Spleen (tissue), 11 donors: Measurements from ENCODE around the gene RNF41. TPM values are rescaled to one million over a fixed set of nuclear protein-coding genes. Genes with fewer than 3 reads are reported as not detected.

ENCODE experiments used
- DNase-seq: peaks from one replicate; pipeline ENCODE4 v3.0.0-alpha.2; 2020
- H3K27ac ChIP-seq, 8 donors: fragments of 200-600 bp; sonication (generic) in 7 of 8; 1 replicate in 4 of 8; 2 replicates in 4 of 8; pipeline versions ENCODE4 v1.5.0 to v1.8.0; 2016 to 2021; ENCODE audit warnings: inconsistent platforms in 4 of 8, mild to moderate bottlenecking in 4 of 8, moderate library complexity in 1 of 8
- H3K27me3 ChIP-seq, 7 donors: fragments of 200-600 bp; sonication (generic) in 6 of 7; replicated peaks in 1 of 7; 1 replicate in 4 of 7; 2 replicates in 3 of 7; pipeline versions ENCODE4 v1.5.0 to v1.8.0; 2016 to 2021; ENCODE audit warnings: inconsistent platforms in 3 of 7, mild to moderate bottlenecking in 1 of 7
- H3K36me3 ChIP-seq, 6 donors: fragments of 200-600 bp; sonication (generic) in 5 of 6; 1 replicate in 4 of 6; 2 replicates in 2 of 6; pipeline versions ENCODE4 v1.5.0 to v1.8.0; 2016 to 2021; ENCODE audit warnings: inconsistent platforms in 2 of 6
- H3K4me1 ChIP-seq, 6 donors: fragments of 200-600 bp; sonication (generic) in 5 of 6; 1 replicate in 3 of 6; 2 replicates in 3 of 6; pipeline versions ENCODE4 v1.5.0 to v1.8.0; 2016 to 2021; ENCODE audit warnings: inconsistent platforms in 3 of 6
- H3K4me3 ChIP-seq, 8 donors: fragments of 200-600 bp; sonication (generic) in 7 of 8; 1 replicate in 4 of 8; 2 replicates in 4 of 8; pipeline versions ENCODE4 v1.5.0 to v1.8.0; 2016 to 2021; ENCODE audit warnings: inconsistent platforms in 4 of 8, mild to moderate bottlenecking in 4 of 8, moderate library complexity in 2 of 8
- H3K9me3 ChIP-seq, 8 donors: fragments of 200-600 bp; sonication (generic) in 7 of 8; 1 replicate in 4 of 8; 2 replicates in 4 of 8; pipeline versions ENCODE4 v1.5.0 to v1.8.0; 2016 to 2021; ENCODE audit warnings: inconsistent platforms in 4 of 8
- CTCF ChIP-seq, 11 experiments: fragments of 200-600 bp in 7 of 11; fragments of 450-650 bp in 4 of 11; sonication (generic) in 4 of 11; IDR thresholded peaks in 8 of 11; conservative IDR thresholded peaks in 3 of 11; 1 replicate in 7 of 11; 2 replicates in 4 of 11; pipeline versions ENCODE4 v1.4.0 to v1.8.0; 2016 to 2021; ENCODE audit warnings: antibody characterized with exemption in 11 of 11, inconsistent platforms in 4 of 11, mild to moderate bottlenecking in 1 of 11
- POLR2A ChIP-seq, 3 donors: fragments of 450-650 bp; IDR thresholded peaks; one replicate each; pipeline ENCODE4 v1.5.1; 2017; ENCODE audit warnings: antibody characterized with exemption in 3 of 3, mild to moderate bottlenecking in 1 of 3
- POLR2AphosphoS5 ChIP-seq, 3 donors: sonication (generic); formaldehyde crosslinking; IDR thresholded peaks; one replicate each; pipeline ENCODE4 v1.5.1; 2017; ENCODE audit warnings: antibody characterized with exemption in 3 of 3
- WGBS, 5 donors: extraction: QIAGEN DNeasy Blood & Tissue Kit in 3 of 5; methylation state at CpG; one replicate each; pipeline versions ENCODE4 v1.1.5 to v1.1.7; 2013 to 2018; 5-methylcytosine and 5-hydroxymethylcytosine counted together
- intact Hi-C: fragments of 100-400 bp; cut with DNase I; formaldehyde crosslinking; loops from one replicate; pipeline ENCODE4 v1.15.0; 2023; ENCODE audit warnings: low total_unique reads
- polyA plus RNA-seq, 3 donors: library from polyadenylated mRNA; stranded (reverse); fragments of 200-250 nt; gene quantifications; one replicate each; pipeline ENCODE4 v1.2.1, GENCODE V29; 2013
- total RNA-seq, 7 donors: library from RNA; depleted of rRNA in 3 of 7; stranded (reverse); fragments of >200 nt in 3 of 7; fragmentation: NEBNext Ultra II Directional in 4 of 7; extraction: Animal tissue kit (Norgen Biotek cat#: 25700) in 4 of 7; gene quantifications; one replicate each; pipeline versions ENCODE4 v1.1.0 to v1.2.1, GENCODE V29; 2016 to 2021
- donor health status: healthy with polysubstance abuse.
- donor health status: DM: no; HTN: no; CAD: no; lungs with moderate emphysema.
- donor health status: DM: no; HTN: no; CAD: no.
- donor health status: Bipolar disorder and iron deficiency.
- donor health status: healthy.
- donor health status: DM: no; HTN: no; CAD: no.
- donor health status: DM: yes; HTN: yes; CAD: no.

Gene RNF41
- total and polyA plus RNA-seq, 10 donors: 13.2 to 56.1 (median 45.0) TPM

GRCh38 chr12:56169229-56169759, 52.4 kb downstream of the RNF41 start:
- H3K27ac ChIP-seq: peak overlapping the region in 2 of 8 donors; percentile 9 to 27
- H3K9me3 ChIP-seq: no peaks in the 10 kb centered on the region
- no peak for DNase-seq
- peaks cover 0 to 14% (median 0%) of the 10 kb centered on the region in 6 donors for H3K4me1 ChIP-seq
- TF ChIP-seq POLR2A (IDR thresholded peaks at IDR 0.05) (no peak), POLR2AphosphoS5 (IDR thresholded peaks at IDR 0.05) (peak in 2 of 3 donors; percentile 5 to 70)
- H3K4me3 ChIP-seq: no peak overlapping the region
- peaks cover 4 to 100% (median 97%) of the 10 kb centered on the region in 6 donors for H3K36me3 ChIP-seq
- H3K27me3 ChIP-seq: no peaks in the 10 kb centered on the region
- WGBS, 5 donors: 77 to 89% (median 83%) methylated on average over 11 of the region's 11 CpGs
- intact Hi-C loops: no loop called here

DNA sequence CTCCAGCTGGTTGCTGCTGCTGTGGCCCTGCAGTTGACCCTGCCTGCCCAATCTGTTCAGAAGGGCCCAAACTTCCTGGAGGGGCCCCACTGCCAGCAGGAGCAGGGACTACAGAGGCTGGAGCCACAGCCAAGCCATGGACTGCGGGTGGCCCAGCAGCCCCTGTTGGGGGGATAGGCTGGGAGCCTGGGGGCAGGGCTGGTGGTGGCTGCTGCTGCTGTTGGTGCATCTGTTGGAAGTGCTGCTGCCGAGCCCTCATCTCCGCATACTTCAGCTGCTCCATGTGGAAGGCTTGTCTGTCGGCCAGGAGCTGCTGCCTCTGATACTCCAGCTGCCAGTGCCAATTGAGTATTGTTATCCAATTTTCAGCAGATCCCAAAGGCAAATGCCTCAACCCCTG, 56.4 kb downstream of the RNF41 start:
- H3K27me3 ChIP-seq: no peaks in the 10 kb centered on the region
- peak in 2 of 3 donors; percentile 51 to 78 for TF ChIP-seq POLR2AphosphoS5 (IDR thresholded peaks at IDR 0.05)
- no peak for TF ChIP-seq POLR2A (IDR thresholded peaks at IDR 0.05)
- peaks cover 4 to 100% (median 96%) of the 10 kb centered on the region in 6 donors for H3K36me3 ChIP-seq
- H3K4me1 ChIP-seq: peaks cover 9 to 32% (median 23%) of the 10 kb centered on the region in 6 donors
- H3K9me3 ChIP-seq: no peaks in the 10 kb centered on the region
- DNase-seq: no peak
- 67 to 95% (median 85%) methylated on average over 3 to 4 of the region's 4 CpGs for WGBS, 5 donors
- no peak overlapping the region for H3K4me3 ChIP-seq
- intact Hi-C loops: no loop called here
- H3K27ac ChIP-seq: peak overlapping the region in 1 of 8 donors; percentile 53

DNA sequence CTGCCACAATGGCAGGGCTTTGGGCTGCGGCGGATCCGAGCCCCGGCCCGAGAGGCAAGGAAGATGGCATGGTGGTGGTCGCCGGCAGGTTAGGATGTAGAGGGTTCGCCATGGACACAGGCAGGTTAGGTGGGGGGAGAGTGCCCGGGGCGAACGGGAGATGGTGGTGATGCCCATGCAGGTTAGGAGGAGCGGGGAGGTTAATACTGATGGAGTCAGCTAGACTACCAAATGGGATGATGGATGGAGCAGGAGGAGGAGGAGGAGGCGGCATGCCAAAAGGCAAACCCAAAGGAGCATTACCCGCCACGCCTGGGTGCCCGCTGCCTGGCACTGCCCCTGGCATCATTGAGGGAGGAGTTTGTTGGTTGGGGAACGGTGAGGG, 57.4 kb downstream of the RNF41 start:
- Histone ChIP-seq H3K4me1 (peaks cover 19 to 42% (median 33%) of the 10 kb centered on the region in 6 donors), H3K27me3 (no peaks in the 10 kb centered on the region), H3K9me3 (no peaks in the 10 kb centered on the region), H3K4me3 (no peak overlapping the region), H3K27ac (peak overlapping the region in 1 of 8 donors; percentile 30), H3K36me3 (peaks cover 0 to 100% (median 95%) of the 10 kb centered on the region in 6 donors)
- 89 to 94% (median 92%) methylated on average over 17 of the region's 17 CpGs for WGBS, 5 donors
- intact Hi-C loops: no loop called here
- no peak for DNase-seq
- TF ChIP-seq CTCF (IDR thresholded peaks at IDR 0.05 in 8 of 11, conservative IDR thresholded peaks at IDR 0.05 in 3 of 11) (no peak), POLR2AphosphoS5 (IDR thresholded peaks at IDR 0.05) (peak; percentile 65 to 84 (median 80)), POLR2A (IDR thresholded peaks at IDR 0.05) (no peak)

DNA sequence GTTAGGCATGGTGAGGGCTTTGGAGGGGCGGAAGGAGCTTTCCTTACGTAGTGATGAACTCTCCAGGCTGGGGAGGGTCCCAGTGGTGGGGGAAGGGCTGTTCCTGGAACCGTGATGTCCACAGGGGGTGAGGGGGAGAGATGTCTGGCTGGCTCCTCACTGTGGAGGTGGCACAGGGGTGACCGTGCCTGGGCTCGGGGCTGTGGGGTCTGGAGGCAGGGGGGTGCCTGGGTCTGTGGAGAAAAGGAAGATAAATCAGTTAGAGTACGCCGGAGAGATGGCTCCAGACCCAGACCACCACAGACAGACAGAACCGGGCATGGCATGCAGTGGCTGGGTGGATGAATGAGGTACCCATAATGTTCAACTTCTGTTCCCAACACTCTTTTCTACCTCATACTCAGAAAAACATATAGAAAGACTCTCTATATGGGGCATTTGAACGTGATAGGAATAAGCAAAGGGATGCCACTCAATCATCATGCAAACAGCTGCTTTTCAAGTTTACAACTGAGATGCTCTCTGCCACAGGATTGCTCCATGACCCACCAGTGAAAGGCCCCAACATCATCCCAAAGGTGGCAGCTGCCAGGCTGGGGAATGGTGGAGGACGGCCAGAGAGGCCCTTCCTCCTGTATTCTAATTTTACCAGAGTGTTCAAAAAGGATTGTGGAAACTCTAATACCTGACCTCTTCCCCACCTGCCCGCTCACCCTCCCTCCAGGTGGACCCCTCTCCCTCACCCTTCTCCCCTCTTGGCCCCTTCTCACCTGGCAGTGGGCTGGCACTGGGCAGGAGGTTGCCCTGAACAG, 58.0 kb downstream of the RNF41 start:
- 76 to 83% (median 83%) methylated on average over 11 of the region's 11 CpGs for WGBS, 5 donors
- Histone ChIP-seq H3K27ac (peak overlapping the region in 3 of 8 donors; percentile 30 to 99 (median 48)), H3K9me3 (no peaks in the 10 kb centered on the region), H3K36me3 (peaks cover 0 to 94% (median 89%) of the 10 kb centered on the region in 6 donors), H3K27me3 (no peaks in the 10 kb centered on the region), H3K4me3 (no peak overlapping the region), H3K4me1 (peaks cover 19 to 48% (median 39%) of the 10 kb centered on the region in 6 donors)
- intact Hi-C loops: no loop called here
- TF ChIP-seq POLR2A (IDR thresholded peaks at IDR 0.05) (no peak), POLR2AphosphoS5 (IDR thresholded peaks at IDR 0.05) (peak; percentile 33 to 46 (median 39)), CTCF (IDR thresholded peaks at IDR 0.05 in 8 of 11, conservative IDR thresholded peaks at IDR 0.05 in 3 of 11) (peak in 1 of 11 experiments; percentile 8)
- DNase-seq: no peak
